Measurements from ENCODE around the gene TFF1. TPM values are rescaled to one million over a fixed set of nuclear protein-coding genes. Genes with fewer than 3 reads are reported as not detected.

TFF1 gene
- total RNA-seq, 1 experiment from 2014 or later = 2.2 TPM

- intact Hi-C loops (cut with micrococcal nuclease; ENCODE audit: unreplicated experiment) = loop anchor here (5.0 kb wide), 1 partner anchor 44 kb away; no protein-coding TSS in a partner anchor
- H2AFZ ChIP-seq = no peak overlapping the region
- TF ChIP-seq CTCF (conservative IDR thresholded peaks at IDR 0.05) = peak; percentile 60
- no peak for TF ChIP-seq EZH2 (IDR thresholded peaks at IDR 0.05; ENCODE audit: low read depth)
- no peaks in the 10 kb centered on the region for H3K9me2 ChIP-seq (ENCODE audit: insufficient read depth)
- CTCF ChIA-PET = no interaction called here
- no peak overlapping the region for H3K27ac ChIP-seq
- no peaks in the 10 kb centered on the region for H3K79me2 ChIP-seq (ENCODE audit: low read depth)
- H3K36me3 ChIP-seq (ENCODE audit: low read depth) = no peaks in the 10 kb centered on the region
- BruUV-seq (replicated peaks) = no TSS peak
- no peaks in the 10 kb centered on the region for H3K9me3 ChIP-seq (ENCODE audit: insufficient read depth, low read depth)
- no peaks in the 10 kb centered on the region for H3K27me3 ChIP-seq (ENCODE audit: insufficient read depth, low read depth)
- no peaks in the 10 kb centered on the region for H3F3A ChIP-seq (ENCODE audit: insufficient read depth, low read depth)
- H3K4me3 ChIP-seq = no peak overlapping the region
- no peaks in the 10 kb centered on the region for H4K20me1 ChIP-seq (ENCODE audit: insufficient read depth)
- no peaks in the 10 kb centered on the region for H3K4me1 ChIP-seq (replicated peaks; ENCODE audit: insufficient read depth)
- POLR2A ChIA-PET (ENCODE audit: unreplicated experiment) = no interaction called here
- H3K4me2 ChIP-seq = no peak overlapping the region
- DNase-seq = peak; percentile 45 to 56
Observed at GRCh38 chr21:42337830-42338728, 28.3 kb downstream of the TFF1 start.

GRCh38 chr21:42337276-42337675 lies 29.1 kb downstream of the TFF1 start:
- intact Hi-C loops (cut with micrococcal nuclease; ENCODE audit: unreplicated experiment) = loop anchor here (5.0 kb wide), 1 partner anchor 45 kb away; no protein-coding TSS in a partner anchor
- POLR2A ChIA-PET (ENCODE audit: unreplicated experiment) = no interaction called here
- no peaks in the 10 kb centered on the region for H3K36me3 ChIP-seq (ENCODE audit: low read depth)
- no peaks in the 10 kb centered on the region for H3K4me1 ChIP-seq (replicated peaks; ENCODE audit: insufficient read depth)
- H4K20me1 ChIP-seq (ENCODE audit: insufficient read depth) = no peaks in the 10 kb centered on the region
- CTCF ChIA-PET = interaction anchor here (0.6 to 0.7 kb wide), 2 partner anchors 44 to 1084 kb away, joined by 3 to 5 read pairs; no protein-coding TSS in a partner anchor
- BruUV-seq (replicated peaks) = no TSS peak
- H3K27me3 ChIP-seq (ENCODE audit: insufficient read depth, low read depth) = no peaks in the 10 kb centered on the region
- no peak overlapping the region for H3K4me3 ChIP-seq
- TF ChIP-seq EZH2 (IDR thresholded peaks at IDR 0.05; ENCODE audit: low read depth) = no peak
- TF ChIP-seq CTCF (conservative IDR thresholded peaks at IDR 0.05) = no peak
- H3K9me2 ChIP-seq (ENCODE audit: insufficient read depth) = no peaks in the 10 kb centered on the region
- H3K9me3 ChIP-seq (ENCODE audit: insufficient read depth, low read depth) = no peaks in the 10 kb centered on the region
- DNase-seq = no peak
- H3K79me2 ChIP-seq (ENCODE audit: low read depth) = no peaks in the 10 kb centered on the region
- H2AFZ ChIP-seq = no peak overlapping the region
- H3K27ac ChIP-seq = no peak overlapping the region
- no peaks in the 10 kb centered on the region for H3F3A ChIP-seq (ENCODE audit: insufficient read depth, low read depth)
- no peak overlapping the region for H3K4me2 ChIP-seq

GRCh38 chr21:42336054-42336453 lies 30.3 kb downstream of the TFF1 start:
- H3K9me3 ChIP-seq (ENCODE audit: insufficient read depth, low read depth) = no peaks in the 10 kb centered on the region
- no peak overlapping the region for H3K27ac ChIP-seq
- no peaks in the 10 kb centered on the region for H3K79me2 ChIP-seq (ENCODE audit: low read depth)
- H3K4me2 ChIP-seq = no peak overlapping the region
- H3K36me3 ChIP-seq (ENCODE audit: low read depth) = no peaks in the 10 kb centered on the region
- intact Hi-C loops (cut with micrococcal nuclease; ENCODE audit: unreplicated experiment) = loop anchor here (5.0 kb wide), 1 partner anchor 46 kb away; no protein-coding TSS in a partner anchor
- no peaks in the 10 kb centered on the region for H3K4me1 ChIP-seq (replicated peaks; ENCODE audit: insufficient read depth)
- no peak overlapping the region for H2AFZ ChIP-seq
- TF ChIP-seq CTCF (conservative IDR thresholded peaks at IDR 0.05) (no peak), EZH2 (IDR thresholded peaks at IDR 0.05; ENCODE audit: low read depth) (no peak)
- no TSS peak for BruUV-seq (replicated peaks)
- ChIA-PET CTCF (no interaction called here), POLR2A (ENCODE audit: unreplicated experiment) (no interaction called here)
- H3K4me3 ChIP-seq = no peak overlapping the region
- no peaks in the 10 kb centered on the region for H3K27me3 ChIP-seq (ENCODE audit: insufficient read depth, low read depth)
- no peak for DNase-seq
- no peaks in the 10 kb centered on the region for H3F3A ChIP-seq (ENCODE audit: insufficient read depth, low read depth)
- H3K9me2 ChIP-seq (ENCODE audit: insufficient read depth) = no peaks in the 10 kb centered on the region
- H4K20me1 ChIP-seq (ENCODE audit: insufficient read depth) = no peaks in the 10 kb centered on the region
